Retinal pigment epithelial cell (primary cell): ENCODE results near the gene BEST2.

Experiments used
- DNase-seq: peaks from one replicate; pipeline ENCODE4 v3.0.0-alpha.2; 2010; ENCODE audit warnings: low read depth
- H3K4me3 ChIP-seq: 2 replicates; pipeline ENCODE4 v1.5.1; 2011; ENCODE audit warnings: mild to moderate bottlenecking, low read length, control low read depth, moderate library complexity
- CTCF ChIP-seq: conservative IDR thresholded peaks from 2 replicates; pipeline ENCODE4 v1.5.1; 2011; ENCODE audit warnings: low read depth, low read length, control low read depth, inconsistent platforms

Gene BEST2

DNA sequence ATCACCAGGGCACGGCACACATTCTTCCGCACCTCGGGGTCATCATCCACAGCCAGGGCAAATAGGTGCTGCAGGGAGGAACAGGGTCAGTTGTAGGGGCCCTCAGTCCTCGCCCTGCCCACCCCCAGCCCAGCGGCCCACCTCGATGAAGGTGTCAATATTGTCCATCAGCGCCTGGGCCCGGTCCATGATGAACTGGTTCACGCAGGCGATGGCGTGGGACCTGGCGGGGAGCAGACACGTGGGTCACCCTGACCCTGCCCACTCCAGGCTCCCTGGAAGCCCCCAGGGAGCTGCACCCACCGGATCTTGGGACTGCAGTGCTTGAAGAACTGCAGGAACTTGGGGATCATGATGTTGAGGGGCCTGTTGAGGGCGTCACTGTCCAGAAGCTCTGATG is 36.5 kb upstream of the BEST2 start:
- no peak overlapping the region for H3K4me3 ChIP-seq
- DNase-seq, result no peak
- TF ChIP-seq CTCF, result no peak

DNA sequence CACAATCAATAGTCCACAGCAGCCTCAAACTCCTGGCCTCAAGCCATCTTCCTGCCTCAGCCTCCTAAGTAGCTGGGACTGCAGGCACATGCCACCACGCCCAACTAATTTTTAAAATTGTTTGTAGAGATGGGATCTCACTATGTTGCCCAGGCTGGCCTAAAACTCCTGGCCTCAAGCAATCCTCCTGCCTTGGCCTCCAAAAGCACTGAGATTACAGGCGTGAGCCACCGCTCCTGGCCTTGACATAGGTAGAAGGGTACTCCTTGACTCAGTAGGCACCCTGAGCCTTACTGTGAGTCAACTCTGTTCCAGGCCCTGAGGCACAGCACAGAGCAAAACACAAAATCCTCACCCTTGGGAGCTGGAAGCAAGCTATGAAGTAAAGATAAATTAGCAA is 35.7 kb upstream of the BEST2 start:
- no peak overlapping the region for H3K4me3 ChIP-seq
- no peak for DNase-seq
- no peak for TF ChIP-seq CTCF

- H3K4me3 ChIP-seq, result peak overlapping the region; percentile 88
- TF ChIP-seq CTCF, result no peak
- no peak for DNase-seq
These were observed 31.3 kb upstream of the BEST2 start for GRCh38 chr19:12720296-12720695.

- no peak for DNase-seq
- H3K4me3 ChIP-seq, result peak overlapping the region; percentile 88
- TF ChIP-seq CTCF, result no peak
These were observed 30.5 kb upstream of the BEST2 start for GRCh38 chr19:12720851-12721655.

- H3K4me3 ChIP-seq, result peak overlapping the region; percentile 88
- peak; percentile 45 for DNase-seq
- TF ChIP-seq CTCF, result no peak
These were observed 29.7 kb upstream of the BEST2 start for GRCh38 chr19:12721656-12722565.

- peak overlapping the region; percentile 88 for H3K4me3 ChIP-seq
- DNase-seq, result peak; percentile 99
- TF ChIP-seq CTCF, result no peak
These were observed 28.8 kb upstream of the BEST2 start for GRCh38 chr19:12722566-12723380.
